GM21737 (cell line): ENCODE measurements around the gene POLR2J.
A peak's percentile ranks its signal among the peaks of the same experiment; 100 is the strongest.
"Not testable (repeated sequence)": the region's sequence is repeated elsewhere in the genome, so short reads cannot be mapped to it uniquely, and the experiment has no call there.

Experiments used
- ATAC-seq: cut with Tn5 transposase; IDR thresholded peaks from one replicate; pipeline ENCODE4 v1.9.1; 2021; ENCODE audit warnings: mild to moderate bottlenecking, moderate library complexity; ENCODE audit not compliant: unreplicated experiment

The POLR2J gene

DNA sequence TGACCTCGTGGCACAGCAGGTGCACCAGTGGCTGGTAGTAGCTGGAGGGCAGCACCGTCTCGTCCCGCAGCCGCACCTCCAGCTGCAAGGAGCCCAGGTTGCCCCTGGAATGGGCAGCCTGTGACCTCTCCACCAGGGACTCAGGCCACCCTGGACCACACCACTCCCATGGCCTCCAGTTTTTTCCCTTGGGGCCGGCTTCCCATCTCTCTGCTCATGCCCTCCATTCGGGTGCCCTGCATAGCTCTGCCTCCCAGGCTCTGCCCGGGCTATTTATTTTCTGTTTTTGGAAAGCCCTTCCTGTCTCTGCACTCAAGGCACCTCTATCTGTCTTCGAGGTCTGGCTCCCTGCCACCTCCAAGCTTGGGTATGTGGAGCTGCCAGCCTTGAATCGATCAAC is 18.1 kb upstream of the POLR2J start:
- not testable (repeated sequence) for ATAC-seq

DNA sequence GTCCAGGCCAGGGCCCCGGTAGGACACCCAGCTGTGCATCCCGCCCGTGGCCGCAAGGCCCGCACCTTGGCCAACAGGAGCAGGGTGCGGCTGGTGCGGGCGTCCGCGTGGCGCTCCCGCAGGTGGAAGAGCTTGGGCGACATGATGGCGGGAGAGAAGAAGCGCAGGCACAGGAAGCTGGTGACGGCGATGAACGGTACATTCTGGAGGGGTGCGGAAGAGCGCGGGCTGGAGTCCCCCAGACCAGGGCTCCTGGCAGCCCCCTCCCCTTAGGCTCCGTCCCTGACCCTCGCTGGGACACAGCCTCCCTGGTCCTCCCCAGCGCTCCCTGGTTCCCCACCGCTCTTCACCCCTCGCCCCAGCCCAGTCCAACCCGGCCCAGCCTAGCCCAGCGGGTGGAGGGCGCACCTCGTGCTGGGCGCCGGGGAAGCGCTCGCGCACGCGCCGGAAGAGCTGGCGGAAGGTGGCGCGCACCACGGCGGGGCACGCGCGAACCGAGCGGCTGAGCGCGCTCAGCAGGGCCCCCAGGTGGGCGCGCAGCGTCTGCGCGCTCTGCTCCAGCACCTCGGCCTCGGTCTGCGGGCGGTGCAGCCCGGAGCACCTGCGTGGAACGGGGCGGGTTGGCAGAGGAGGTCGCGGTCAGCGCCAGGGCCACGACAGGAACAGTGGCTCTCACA is 15.9 kb upstream of the POLR2J start:
- peak; percentile 59 for ATAC-seq

DNA sequence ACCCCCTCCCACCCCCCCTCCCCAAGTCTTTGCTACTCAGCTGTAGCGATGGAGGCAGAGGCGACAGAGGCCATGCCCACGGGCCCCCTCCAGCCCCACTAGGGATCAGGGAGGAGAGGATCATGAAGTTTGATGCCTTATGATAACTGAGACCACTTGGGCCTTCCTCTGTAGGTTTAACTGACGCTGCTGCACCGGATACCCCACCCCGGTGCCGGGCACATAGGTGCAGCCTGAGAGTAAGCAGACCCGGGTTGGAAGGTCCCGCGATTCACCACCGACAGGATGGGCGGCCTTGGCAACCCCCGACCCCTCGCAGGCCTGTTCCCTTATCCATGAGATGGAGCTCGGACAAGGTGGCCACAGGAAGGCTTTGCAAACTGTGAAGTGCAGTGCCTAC is 15.3 kb upstream of the POLR2J start:
- ATAC-seq: not testable (repeated sequence)

GRCh38 chr7:102493220-102493935 is 14.7 kb upstream of the POLR2J start:
- ATAC-seq: peak; percentile 30

- not testable (repeated sequence) for ATAC-seq
These were observed 11.9 kb upstream of the POLR2J start for GRCh38 chr7:102490529-102491075.

GRCh38 chr7:102484317-102484716 is 5.6 kb upstream of the POLR2J start:
- ATAC-seq: not testable (repeated sequence)

GRCh38 chr7:102481962-102482361 is 3.2 kb upstream of the POLR2J start:
- not testable (repeated sequence) for ATAC-seq

DNA sequence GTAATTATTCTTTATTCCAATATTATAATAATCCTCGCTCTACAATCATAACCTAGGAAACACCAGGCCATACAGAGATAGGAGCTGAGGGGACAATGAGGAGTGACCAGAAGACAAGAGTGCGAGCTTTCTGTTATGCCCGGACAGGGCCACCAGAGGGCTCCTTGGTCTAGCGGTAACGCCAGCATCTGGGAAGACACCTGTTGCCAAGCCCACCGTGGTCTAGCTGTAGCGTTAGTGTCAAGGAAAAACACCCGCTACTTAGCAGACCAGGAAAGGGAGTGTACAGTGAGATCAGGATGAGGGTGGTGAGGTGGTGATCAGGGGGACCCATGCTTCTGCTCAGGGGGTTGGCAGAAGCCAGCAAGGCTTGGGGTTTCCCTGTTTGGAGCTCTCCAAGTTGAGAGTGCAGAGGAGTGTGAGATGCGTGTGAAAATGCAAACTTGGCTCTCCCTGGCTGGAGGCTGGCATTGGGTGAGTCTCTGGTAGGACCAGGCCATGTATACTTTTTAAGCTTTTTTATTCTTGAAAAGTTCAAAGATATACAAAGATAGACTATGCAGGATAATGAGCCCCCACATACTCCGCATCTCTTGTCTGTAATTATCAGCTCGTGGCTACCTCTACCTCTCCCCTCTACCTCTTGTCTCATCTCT is 1.4 kb upstream of the POLR2J start:
- ATAC-seq: not testable (repeated sequence)

DNA sequence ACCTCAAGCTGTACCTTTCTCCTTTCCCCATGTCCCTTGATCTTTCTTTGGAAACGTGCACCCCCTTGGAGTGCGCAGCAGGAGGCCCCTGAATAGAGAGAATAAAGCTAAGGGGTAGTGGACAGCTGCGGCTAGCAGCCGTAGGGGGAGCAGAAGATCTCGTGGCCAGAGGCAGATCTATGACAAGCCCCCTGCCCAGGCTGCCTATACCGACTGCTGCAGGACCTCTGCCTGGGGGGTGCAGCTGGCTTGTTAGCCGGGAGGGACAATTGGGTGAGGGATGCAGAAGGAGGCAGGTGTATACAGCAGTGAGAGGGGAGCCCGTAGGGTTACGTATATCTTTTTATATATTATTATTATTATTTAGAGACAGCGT is 475 bp upstream of the POLR2J start:
- peak; percentile 3 for ATAC-seq

- not testable (repeated sequence) for ATAC-seq
These were observed 3.8 kb downstream of the POLR2J start for GRCh38 chr7:102474736-102475435.

DNA sequence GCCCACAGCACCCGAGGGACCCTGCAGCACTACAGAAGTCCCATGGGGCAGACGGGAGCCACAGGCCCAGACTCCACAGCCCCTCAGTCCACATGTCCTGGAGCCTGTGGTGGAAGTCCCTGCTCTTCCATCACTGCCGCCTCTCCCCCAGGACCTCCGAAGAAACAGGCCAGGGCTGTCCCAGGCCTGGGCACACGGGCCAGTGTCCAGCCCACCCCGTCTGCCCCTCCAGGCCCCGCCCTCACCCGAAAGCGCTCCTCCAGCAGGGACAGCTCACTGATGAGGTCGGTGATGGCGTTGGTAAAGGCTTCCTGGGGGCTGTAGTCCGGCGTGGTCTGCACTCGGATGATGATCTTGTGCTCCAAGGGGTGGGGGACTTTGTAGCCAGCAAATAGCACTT is 4.6 kb downstream of the POLR2J start:
- not testable (repeated sequence) for ATAC-seq

DNA sequence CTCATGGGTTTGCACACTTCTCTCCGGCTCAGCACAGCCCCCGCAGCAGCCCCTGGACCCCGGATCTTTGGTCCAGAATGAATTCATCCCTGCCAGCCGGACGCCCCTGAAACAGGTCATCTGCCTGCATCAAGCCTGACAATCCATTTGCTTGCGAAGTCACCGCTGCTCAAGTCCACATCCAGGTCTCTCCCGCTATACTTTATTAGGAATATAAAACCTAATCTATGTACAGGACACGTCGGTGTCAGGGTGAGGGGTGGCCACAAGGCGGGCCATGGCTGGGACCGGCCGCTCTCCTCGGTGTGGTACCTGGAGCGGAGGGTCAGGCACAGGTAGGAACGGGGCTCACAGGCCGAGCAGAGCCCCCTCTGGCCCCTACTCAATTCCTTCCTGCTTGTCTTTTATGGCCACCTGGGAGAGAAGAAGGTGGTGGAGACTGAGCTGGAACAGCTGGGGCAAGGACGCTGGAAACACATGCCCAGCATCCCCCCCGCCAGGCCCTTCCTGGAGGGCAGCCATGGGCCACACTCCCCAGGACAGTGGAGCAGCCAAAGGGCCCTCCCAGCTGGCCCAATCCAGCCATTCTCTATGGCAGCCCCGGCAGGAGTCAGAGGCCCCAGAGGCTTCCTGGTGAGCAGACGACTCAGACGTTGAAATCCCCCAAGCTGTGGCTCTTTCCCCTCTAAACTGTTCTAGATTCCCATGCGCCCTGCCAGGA is 5.3 kb downstream of the POLR2J start:
- ATAC-seq: no peak

- ATAC-seq: no peak
These were observed 6.3 kb downstream of the POLR2J start for GRCh38 chr7:102472126-102473041.

DNA sequence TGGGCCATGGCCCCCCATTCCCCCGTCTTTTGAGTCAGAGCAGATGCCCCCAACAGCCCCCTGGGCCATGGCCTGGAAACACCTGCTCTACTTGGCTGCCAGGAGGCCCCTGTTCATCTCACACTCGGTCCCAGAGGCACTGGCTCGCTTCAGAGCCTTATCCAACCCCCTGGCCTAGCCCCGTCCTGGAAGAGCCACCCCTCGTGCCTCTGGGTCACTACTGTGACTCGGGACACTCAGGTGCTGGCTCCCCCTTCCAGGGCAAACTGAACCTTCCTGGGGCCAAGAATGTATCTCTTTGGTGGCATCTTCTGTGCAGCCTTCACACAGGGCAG is 7.0 kb downstream of the POLR2J start:
- ATAC-seq: no peak

- ATAC-seq: no peak
These were observed 8.5 kb downstream of the POLR2J start for GRCh38 chr7:102469972-102470825.

GRCh38 chr7:102469351-102469971 is 9.3 kb downstream of the POLR2J start:
- ATAC-seq: no peak

DNA sequence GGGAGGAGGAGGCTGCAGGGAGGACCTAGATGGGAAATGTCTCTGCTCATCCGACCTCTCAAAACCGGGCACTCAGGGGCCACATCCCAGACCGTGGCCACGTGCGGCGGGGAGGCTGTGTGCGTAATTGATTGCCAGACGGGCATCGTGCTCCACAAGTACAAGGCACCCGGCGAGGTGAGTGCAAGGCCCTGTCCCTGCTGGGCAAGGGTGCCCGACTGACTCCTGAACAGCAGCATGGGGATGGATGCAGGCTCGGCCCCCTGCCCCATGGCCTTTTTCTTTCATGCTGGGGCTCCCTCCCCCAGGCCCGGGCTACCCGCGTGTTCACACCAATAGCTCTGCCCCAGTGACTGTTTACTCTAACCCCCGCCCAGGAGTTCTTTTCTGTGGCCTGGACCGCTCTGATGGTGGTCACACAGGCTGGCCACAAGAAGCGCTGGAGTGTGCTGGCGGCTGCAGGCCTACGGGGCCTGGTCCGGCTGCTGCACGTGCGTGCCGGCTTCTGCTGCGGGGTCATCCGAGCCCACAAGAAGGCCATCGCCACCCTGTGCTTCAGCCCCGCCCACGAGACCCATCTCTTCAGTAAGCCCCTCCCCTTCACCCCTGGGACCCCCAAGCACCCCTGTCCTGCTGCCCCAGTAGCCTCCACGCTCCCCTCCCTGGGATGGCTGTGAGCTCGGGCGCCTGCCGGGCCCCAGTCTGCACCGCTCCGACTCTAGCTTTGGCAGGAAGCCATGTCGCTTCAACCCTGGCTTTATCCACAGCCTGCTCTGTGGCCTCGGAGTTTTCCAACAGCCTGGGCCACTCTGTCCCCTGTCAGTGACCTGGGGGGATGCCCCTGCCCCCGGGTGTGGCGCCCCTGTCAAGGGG is 10.0 kb downstream of the POLR2J start:
- no peak for ATAC-seq
